Suppressor macrophage treated with lipopolysaccharide for 1 hour (primary cell): ENCODE data around the gene USP15.
"Not testable (repeated sequence)": the region's sequence is repeated elsewhere in the genome, so short reads cannot be mapped to it uniquely, and the experiment has no call there.

Experiments
- DNase-seq, 3 donors: peaks; one replicate each; pipeline ENCODE4 v3.0.0-alpha.2; 2020 to 2022

Gene USP15

GRCh38 chr12:62463252-62463651 lies 203.0 kb downstream of the USP15 start:
- not testable (repeated sequence) for DNase-seq
